Inferior parietal cortex (tissue), 1 donor: ENCODE measurements around the gene SRP68.

ENCODE experiments used
- DNase-seq: peaks from one replicate; pipeline ENCODE4 v3.0.0-alpha.2; 2016; ENCODE audit errors: extremely low spot score

SRP68 gene

DNA sequence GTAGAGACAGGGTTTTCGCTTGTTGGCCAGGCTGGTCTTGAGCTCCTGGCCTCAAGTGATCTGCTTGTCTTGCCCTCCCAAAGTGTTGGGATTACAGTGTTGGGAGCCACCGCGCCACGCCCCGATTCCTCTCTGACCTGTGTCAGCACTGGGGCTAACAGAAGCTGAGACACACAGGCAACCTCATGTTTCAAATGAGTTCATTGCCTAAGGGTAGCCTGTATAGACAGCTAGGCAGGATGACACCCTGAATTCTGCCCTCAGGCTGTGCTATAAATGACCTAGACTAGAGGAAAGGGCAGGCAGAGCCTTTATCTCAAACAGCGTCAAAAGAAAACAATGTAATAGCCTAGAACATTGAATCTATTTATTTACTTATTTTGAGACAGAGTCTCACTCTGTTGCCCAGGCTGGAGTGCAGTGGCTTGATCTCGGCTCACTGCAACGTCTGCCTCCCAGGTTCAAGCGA, 74.0 kb downstream of the SRP68 start:
- DNase-seq = no peak

GRCh38 chr17:75996665-75997590, 75.4 kb downstream of the SRP68 start:
- DNase-seq = no peak

GRCh38 chr17:75995385-75995925, 76.9 kb downstream of the SRP68 start:
- DNase-seq = no peak

DNA sequence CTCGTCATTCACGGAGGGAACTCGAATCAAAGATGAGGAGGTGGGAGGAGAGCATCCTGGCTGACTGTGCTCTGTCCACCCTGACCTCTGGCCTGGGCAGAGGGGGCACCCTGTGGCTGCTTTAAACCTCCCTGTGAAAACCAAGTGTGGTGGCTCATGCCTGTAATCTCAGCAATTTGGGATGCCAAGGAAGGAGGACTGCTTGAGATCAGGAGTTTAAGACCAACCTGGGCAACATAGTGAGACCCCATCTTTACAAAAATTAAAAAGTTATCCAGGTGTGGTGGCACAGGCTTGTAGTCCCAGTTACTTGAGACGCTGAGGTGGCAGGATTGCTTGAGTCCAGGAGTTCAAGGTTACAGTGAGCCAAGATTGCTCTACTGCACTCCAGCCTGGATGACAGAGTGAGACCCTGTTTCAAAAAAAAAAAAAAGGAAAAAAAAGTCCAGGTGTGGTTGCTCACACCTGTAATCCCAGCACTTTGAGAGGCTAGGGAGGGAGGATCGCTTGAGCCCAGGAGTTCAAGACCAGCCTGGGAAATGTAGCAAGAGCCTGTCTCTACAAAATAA, 77.4 kb downstream of the SRP68 start:
- DNase-seq = no peak

DNA sequence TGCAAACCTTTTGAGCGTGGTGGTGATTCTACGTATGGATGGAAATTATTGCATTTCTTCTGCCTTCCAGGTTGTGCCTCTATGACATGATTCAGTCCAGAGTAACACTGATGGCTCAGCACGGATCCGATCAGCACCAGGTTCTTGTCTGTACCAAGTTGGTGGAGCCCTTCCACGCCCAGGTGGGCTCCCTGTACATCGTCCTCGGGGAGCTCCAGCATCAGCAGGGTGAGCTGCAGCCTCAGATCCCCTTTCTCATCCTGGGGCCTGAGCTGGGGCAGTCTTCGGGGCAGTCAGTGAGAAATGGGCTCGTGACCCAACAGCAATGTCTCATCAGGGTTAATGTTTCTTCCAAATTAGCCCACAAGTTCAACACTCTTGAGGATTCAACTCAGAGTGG, 80.9 kb downstream of the SRP68 start:
- DNase-seq = no peak
